ENCODE data around the gene NINL.

DNA sequence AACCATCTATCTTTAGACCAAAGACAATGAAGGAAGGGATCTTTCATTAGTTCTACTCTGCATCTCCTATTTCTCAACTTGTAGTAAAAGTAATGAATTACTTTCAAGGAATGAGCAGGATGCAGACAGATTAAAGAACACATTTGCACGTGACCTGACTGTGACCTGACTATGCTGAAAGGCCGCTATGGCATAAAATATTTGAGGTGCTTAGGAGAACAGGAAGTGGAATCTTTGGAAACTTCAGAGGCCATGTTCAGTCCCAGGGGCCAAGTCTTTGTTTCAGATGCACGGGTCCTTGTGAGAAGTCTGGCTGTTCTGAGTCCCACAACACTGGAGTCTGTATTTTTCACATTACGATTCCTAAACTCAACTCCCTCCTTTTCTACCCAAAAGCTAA, 41.0 kb downstream of the NINL start:
- TF ChIP-seq EP300 (IDR thresholded peaks at IDR 0.05; ENCODE audit: low read depth) (no peak), POLR2A (IDR thresholded peaks at IDR 0.05) (no peak)
- TF ChIP-seq, protein P1, sequence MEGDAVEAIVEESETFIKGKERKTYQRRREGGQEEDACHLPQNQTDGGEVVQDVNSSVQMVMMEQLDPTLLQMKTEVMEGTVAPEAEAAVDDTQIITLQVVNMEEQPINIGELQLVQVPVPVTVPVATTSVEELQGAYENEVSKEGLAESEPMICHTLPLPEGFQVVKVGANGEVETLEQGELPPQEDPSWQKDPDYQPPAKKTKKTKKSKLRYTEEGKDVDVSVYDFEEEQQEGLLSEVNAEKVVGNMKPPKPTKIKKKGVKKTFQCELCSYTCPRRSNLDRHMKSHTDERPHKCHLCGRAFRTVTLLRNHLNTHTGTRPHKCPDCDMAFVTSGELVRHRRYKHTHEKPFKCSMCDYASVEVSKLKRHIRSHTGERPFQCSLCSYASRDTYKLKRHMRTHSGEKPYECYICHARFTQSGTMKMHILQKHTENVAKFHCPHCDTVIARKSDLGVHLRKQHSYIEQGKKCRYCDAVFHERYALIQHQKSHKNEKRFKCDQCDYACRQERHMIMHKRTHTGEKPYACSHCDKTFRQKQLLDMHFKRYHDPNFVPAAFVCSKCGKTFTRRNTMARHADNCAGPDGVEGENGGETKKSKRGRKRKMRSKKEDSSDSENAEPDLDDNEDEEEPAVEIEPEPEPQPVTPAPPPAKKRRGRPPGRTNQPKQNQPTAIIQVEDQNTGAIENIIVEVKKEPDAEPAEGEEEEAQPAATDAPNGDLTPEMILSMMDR (IDR thresholded peaks at IDR 0.05) = no peak
